Measurements from ENCODE around the gene GPN1.
"Not testable (repeated sequence)": the region's sequence is repeated elsewhere in the genome, so short reads cannot be mapped to it uniquely, and the experiment has no call there.

The GPN1 gene

GRCh38 chr2:27627963-27628766 lies 685 bp upstream of the GPN1 start:
- DNase-seq: no peak

GRCh38 chr2:27630257-27630656 lies 1.4 kb downstream of the GPN1 start:
- DNase-seq: not testable (repeated sequence)

GRCh38 chr2:27634291-27634690 lies 5.4 kb downstream of the GPN1 start:
- DNase-seq: no peak

- no peak for DNase-seq
Measured at GRCh38 chr2:27636766-27637165, 7.9 kb downstream of the GPN1 start.

GRCh38 chr2:27638037-27638637 lies 9.3 kb downstream of the GPN1 start:
- no peak for DNase-seq

GRCh38 chr2:27638709-27639108 lies 9.9 kb downstream of the GPN1 start:
- no peak for DNase-seq

- no peak for DNase-seq
Measured at GRCh38 chr2:27640722-27641245, 11.9 kb downstream of the GPN1 start.

GRCh38 chr2:27645197-27645596 lies 16.3 kb downstream of the GPN1 start:
- no peak for DNase-seq

- no peak for DNase-seq
Measured at GRCh38 chr2:27647289-27647688, 18.4 kb downstream of the GPN1 start.

- no peak for DNase-seq
Measured at GRCh38 chr2:27647737-27648136, 18.9 kb downstream of the GPN1 start.

- DNase-seq: no peak
Measured at GRCh38 chr2:27651056-27651455, 22.2 kb downstream of the GPN1 start.

- DNase-seq: no peak
Measured at GRCh38 chr2:27652341-27652740, 23.5 kb downstream of the GPN1 start.

GRCh38 chr2:27652790-27653189 lies 23.9 kb downstream of the GPN1 start:
- no peak for DNase-seq

GRCh38 chr2:27653397-27653796 lies 24.5 kb downstream of the GPN1 start:
- no peak for DNase-seq

GRCh38 chr2:27655155-27655951 lies 26.5 kb downstream of the GPN1 start:
- DNase-seq: no peak

GRCh38 chr2:27661371-27661770 lies 32.5 kb downstream of the GPN1 start:
- DNase-seq: no peak

- peak; percentile 95 for DNase-seq
Measured at GRCh38 chr2:27663285-27664153, 34.7 kb downstream of the GPN1 start, which contains the start of the genes SLC4A1AP and SUPT7L. Gene SLC4A1AP (plus strand): TSS chr2:27663889. CDS start chr2:27663915, 26 bp downstream. Gene SUPT7L (minus strand): TSS chr2:27663614. CDS start chr2:27662192, 1,422 bp downstream.

- DNase-seq: no peak
Measured at GRCh38 chr2:27664154-27664574, 35.3 kb downstream of the GPN1 start.

- no peak for DNase-seq
Measured at GRCh38 chr2:27664622-27665363, 35.9 kb downstream of the GPN1 start.

- no peak for DNase-seq
Measured at GRCh38 chr2:27667446-27667845, 38.6 kb downstream of the GPN1 start.

GRCh38 chr2:27671235-27671634 lies 42.4 kb downstream of the GPN1 start:
- DNase-seq: no peak

All from midbrain (tissue), 1 donor.